HG03460 (cell line): ENCODE data around the gene DHRS11.
A peak's percentile ranks its signal among the peaks of the same experiment; 100 is the strongest.

ENCODE experiments used
- ATAC-seq: cut with Tn5 transposase; IDR thresholded peaks from one replicate; pipeline ENCODE4 v1.9.1; 2021; ENCODE audit not compliant: unreplicated experiment

Gene DHRS11

GRCh38 chr17:36591434-36592315 lies at the start of gene DHRS11:
Gene DHRS11, plus strand, starts transcription at chr17:36591879. Its CDS starts 131 bp downstream, at chr17:36592010.
- peak; percentile 80 for ATAC-seq

DNA sequence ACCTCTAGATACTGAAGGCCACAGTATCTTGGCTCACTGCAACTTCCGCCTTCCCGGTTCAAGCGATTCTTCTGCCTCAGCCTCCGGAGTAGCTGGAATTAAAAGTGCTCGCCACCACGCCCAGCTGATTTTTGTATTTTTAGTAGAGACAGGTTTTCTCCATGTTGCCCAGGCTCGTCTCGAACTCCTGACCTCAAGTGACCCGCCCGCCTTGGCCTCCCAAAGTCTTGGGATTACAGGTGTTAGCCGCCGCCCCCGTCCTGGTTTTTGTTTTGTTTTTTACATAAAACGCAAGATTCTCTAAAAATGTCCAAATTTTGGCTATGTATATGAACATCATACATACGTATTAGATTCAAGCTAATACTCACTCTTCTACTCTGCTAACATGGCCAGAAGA lies 48.9 kb upstream of the DHRS11 start:
- ATAC-seq, result no peak

- peak; percentile 14 for ATAC-seq
These were observed 47.7 kb upstream of the DHRS11 start for GRCh38 chr17:36544044-36544306.

DNA sequence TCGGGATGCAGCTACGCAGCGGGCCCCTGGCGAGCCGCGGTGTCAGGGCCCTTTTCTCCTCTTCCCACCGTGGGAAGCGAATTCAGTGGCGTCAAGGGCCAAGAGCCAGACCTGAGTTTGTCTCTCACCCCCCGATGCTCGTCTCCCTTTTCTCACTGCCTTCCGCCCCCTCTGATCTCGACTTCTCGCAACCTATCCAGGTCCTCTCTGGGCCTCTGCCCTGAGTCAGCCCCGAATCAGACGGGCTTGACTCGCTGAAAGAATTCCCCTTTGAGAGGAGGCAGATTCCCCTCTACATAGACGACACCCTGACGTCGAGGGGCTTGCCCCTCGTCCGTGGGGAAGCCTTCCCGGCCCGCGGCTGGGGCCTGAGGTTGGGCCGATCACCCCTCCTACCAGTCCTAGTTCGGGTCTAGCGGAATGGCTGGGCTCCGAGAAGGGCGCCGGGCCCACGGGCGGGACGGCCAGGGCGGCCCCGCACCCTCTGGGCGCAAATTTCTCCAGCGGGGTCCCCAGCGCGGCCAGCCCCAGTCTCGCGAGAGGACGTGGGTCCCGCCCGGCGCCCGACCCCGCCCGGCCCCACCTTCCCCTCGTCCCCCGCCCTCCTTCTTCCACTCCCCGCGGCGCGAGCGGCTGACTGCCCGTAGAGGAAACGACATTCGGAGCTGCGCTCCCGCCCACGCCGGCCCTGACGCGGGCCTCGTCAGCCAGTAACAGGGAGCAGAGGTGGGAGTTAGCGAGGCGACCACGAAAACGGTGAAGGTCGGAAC lies 47.2 kb upstream of the DHRS11 start, which contains the start of gene GGNBP2:
Gene GGNBP2 (plus strand): TSS at position 613 of the 770 bp plus-strand sequence. CDS start 806 bp downstream, outside the sequence.
- ATAC-seq, result peak; percentile 55

DNA sequence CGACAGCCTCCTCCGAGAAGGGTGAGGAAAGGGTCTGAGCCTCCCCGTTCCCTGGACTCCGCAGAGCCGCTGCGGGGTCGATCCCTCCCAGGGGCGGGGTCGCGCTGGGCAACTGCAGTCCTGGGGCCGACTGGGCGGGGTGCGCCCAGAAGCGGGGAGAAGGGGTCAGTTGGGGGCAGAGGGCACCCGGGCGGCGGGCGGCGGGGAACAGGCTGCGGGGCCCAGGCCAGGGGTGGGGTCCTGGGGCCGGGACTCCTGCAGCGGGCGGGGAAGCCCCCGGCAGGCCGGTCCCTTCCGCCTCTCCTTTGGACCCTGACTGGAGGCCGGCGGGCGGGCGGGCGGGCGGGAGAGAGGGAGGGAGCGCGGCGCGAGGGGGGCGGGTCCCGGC lies 46.6 kb upstream of the DHRS11 start:
- peak; percentile 44 for ATAC-seq

DNA sequence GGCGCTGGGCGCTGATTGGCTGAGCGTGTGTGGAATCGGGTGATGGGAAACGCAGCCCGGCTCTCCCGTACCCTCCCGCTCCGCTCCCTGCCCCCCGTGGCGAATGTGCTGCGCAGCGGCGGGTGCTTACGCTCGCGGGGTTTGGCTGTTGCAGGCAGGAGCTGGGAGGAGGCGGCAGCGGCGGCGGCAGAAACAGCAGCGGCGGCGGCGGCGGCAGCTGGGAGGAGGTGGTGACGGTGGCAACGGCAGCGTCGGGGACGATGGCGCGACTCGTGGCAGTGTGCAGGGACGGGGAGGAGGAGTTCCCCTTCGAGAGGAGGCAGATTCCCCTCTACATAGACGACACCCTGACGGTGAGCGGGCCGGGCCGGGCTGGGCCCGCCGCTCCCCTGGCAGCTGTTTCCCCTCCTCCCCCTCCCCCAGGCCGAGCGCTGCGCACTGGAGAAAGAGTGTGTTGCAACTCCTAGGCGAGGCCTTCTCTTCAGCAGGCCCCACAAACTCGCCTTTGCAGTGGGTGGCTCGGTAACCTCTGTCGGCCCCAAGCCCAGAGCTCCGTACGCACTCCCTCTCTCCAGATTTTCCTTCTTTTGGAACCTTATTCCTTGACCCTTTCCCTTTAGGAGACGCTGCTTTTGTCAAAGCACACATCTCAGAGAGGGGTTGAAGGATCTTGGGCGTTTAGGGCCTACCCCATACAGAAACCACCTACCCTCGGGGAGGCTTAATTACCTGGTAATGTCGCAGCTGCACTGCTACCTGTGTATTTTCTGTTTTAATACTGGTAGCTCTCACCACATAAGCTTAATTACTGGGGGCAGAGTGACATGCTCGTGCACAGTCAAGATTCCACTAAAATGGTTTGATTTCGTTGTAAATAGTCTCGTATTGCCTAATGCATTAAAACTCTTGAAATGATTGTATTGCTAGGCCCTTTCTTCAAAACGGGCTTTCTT lies 45.9 kb upstream of the DHRS11 start:
- ATAC-seq, result peak; percentile 61

GRCh38 chr17:36546418-36547093 lies 45.1 kb upstream of the DHRS11 start:
- no peak for ATAC-seq

DNA sequence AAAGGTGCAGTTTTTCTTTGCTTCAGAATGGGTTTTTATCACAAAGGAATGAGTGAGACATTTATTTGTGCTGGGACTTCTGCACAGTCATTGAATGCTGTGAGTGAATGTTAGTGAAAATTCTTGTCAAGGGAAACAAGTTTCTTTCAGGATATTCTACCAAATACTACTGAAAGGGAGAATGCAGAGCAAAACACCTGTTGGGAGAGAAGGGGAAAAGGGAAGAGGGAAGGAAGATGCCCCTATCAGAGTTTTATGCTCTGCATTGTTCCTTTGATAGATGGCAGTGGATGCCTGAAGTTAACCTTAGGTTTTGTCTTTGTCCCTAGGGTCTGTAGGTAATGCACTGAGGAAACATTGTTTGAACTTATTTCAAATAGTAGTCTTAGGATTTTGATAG lies 43.9 kb upstream of the DHRS11 start:
- ATAC-seq, result no peak

GRCh38 chr17:36550491-36551417 lies 40.9 kb upstream of the DHRS11 start:
- ATAC-seq, result no peak

DNA sequence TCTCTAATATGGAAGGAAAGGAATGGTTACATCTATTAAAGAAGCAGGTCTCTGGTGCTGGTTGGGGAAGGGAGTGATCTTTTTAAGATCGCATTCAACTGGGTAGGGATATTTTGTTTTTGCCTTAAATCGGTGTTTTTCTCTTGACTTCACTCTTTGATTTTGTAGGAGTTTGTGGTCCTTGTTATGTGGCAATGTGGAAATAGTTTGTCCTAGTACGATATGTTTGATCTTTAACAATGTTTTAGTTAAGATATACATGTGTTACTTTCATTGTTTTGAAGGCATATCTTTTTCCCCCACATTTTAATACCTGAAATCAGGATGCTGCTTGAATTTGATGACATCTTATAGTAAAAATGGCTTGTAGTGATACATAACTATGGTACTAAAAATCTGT lies 38.2 kb upstream of the DHRS11 start:
- no peak for ATAC-seq

DNA sequence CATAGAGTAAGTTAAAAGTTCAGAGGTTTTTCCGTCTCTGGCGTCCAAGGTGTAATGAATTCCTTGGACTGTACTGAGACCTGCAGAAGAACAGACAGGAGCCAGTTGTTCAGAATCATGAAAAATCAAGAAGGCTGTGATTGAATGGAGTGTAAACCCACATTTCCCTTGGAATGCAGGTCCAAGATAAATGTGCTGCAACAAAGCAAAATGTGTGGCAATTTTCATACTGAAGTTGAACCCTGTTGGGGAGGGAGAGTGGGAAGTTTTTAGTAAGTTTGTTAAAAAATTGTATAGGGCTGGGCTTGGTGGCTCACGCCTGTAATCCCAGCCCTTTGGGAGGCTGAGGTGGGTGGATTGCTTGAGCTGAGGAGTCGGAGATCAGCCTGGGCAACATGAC lies 25.6 kb upstream of the DHRS11 start:
- ATAC-seq, result no peak

- no peak for ATAC-seq
These were observed 16.7 kb upstream of the DHRS11 start for GRCh38 chr17:36575028-36575427.

DNA sequence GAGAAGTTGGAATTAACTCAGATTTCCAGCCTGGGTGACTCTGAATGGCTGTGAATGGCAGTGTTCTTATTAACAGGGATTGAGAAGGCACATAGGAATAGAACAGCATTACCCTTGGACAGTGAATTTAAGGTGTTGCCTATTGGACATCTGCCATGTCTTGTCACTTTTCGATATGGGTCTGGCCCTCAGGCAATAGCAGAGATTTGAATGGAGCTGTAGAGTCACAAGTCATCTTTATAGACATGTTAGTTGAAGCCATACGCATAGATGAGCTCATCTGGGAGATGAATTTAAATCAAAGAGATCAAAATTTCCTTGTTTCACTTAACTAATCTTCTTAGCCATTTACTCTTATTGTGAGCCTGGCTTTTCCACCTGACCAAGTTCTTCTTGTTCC lies 14.9 kb upstream of the DHRS11 start:
- no peak for ATAC-seq

DNA sequence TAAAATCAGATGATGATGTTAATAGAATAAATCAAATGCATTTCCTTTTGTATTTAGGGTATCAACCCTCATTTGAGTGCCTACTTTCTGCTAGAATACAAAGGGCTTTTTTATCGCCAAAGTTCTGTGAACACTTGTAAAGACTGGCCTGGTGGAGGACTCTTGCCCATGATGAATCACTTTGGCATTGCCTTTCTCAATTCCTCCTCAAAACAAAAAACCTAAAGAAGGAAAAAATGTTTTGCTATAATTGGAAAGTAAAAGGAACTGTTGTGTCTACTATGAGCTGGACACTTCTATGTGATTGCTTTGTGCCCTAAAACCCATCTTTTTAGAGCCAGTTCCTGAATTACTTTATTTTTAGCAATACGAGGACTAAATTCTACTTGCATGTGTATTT lies 13.0 kb upstream of the DHRS11 start:
- ATAC-seq, result no peak

DNA sequence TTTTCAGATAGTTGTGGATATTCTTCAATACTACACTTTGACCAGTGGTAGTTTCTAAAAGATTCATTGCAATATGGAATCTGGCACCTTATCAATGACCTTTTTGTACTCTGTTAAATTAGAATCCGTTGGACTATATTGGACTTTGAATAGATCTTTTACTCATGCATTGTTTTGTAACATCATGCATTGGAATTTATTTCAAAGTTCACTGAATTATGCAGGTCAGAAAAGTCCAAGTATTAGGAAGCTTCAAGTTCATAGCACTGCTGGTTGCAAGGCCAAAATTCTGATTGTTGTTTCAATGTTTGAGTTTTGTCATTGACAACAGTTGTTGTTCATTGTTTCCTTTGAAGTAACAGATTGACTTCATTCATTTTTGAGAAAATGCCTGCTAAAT lies 7.9 kb upstream of the DHRS11 start:
- ATAC-seq, result no peak

DNA sequence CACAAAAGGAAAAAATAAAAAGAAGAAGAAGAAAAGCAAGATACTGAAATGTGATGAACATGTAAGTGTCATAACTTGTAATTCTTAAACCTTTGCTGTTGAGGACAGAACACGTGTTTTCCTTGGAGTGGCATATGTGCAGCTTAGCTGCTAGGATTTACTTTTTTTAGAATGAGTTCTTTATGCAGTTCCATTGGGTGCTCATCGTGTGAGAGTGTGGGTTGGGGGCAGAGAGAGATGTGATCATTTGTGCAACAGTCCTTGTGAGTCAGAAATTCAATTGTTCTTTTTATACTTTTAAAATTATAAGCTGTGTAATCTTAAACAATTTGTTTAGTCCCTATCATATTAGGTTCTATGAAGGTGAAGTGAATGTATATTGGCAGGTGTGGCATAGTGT lies 5.5 kb upstream of the DHRS11 start:
- no peak for ATAC-seq

GRCh38 chr17:36590082-36590481 lies 1.6 kb upstream of the DHRS11 start:
- no peak for ATAC-seq

DNA sequence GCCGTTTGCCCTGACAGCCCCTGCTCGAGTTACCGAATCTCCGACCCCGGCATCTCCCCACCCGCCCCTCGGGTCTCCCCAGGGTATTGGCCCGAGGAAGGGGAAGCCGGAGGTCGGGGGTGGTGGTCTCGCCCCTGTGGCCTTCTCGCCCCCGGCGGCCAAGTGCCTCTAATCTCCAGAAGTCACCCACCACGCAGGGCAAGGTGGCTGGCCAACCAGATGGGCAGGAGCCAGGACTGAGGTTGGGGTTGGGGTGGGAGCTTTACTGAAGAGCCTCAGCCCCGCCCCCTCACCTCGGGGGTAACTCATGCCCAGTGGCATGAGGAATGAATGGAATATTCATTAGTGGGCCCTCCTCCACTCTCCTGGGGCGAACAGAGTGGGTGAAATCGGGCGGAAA lies 637 bp downstream of the DHRS11 start:
- no peak for ATAC-seq

DNA sequence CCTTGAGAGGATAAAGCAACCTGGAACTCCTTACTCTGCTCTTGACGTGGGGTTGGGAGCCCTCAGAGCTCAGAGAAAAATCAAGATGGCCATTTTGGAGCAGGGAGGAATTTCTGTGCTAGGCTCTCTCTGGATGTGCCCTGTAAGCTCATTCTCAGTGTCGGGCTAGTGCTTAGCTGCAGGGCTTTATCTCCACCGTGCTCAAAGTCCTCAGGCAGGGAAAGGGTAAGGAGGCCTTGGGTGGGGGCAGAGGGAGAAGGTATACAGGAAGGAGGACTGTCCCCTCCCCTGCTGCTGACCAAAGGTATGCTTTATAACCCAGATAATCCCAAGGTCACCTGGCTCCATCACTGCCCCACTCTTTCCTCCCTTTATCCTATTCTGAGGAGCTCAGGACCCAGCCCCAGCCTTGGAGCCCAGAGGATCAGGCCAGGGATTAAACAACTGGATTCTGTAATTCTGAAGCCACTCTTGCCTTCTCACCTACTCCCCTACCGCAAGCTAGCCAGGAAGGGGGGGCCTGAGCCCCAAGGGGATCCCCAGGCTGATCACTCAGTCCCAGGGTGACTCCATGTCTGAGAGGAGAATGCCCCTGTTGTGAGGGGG lies 1.1 kb downstream of the DHRS11 start:
- ATAC-seq, result no peak
